ENCODE results near the gene BLACAT1.

DNA sequence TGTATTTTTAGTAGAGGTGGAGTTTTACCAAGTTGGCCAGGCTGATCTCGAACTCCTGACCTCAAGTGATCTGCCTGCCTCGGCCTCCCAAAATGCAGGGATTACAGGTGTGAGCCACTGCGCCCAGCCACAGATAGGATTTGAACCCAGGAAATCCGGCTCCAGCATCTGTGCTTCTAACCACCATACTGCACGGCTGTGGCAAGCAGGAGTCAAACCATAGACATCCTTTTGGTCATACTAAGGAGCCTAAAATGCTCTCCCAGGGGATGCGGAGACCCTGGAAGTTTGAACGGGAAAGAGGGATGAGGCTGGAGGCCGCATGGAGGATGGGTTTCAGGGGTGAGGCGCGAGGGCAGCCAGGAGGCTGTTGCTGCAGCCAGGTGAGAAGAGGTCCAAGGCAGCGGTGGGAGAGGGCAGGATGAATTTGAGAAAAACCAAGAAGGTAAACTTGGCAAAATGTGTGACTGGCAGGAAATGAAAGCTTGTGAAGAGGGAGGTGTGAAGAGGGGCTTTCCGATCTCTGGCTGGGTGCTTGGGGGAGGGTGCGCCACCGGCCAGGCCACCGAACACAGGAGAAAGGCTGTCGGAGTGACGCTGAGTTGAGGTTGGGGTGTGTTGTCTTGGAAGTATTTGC is 24.6 kb upstream of the BLACAT1 start:
- TF ChIP-seq EP300 (conservative IDR thresholded peaks at IDR 0.05; ENCODE audit: poor library complexity, severe bottlenecking) (no peak), POLR2AphosphoS5 (IDR thresholded peaks at IDR 0.05) (no peak), EZH2 (IDR thresholded peaks at IDR 0.05; ENCODE audit: borderline replicate concordance, insufficient read depth, low read length, poor library complexity, severe bottlenecking) (no peak), SMC3 (conservative IDR thresholded peaks at IDR 0.05; ENCODE audit: poor library complexity) (no peak), MXI1 (conservative IDR thresholded peaks at IDR 0.05; ENCODE audit: poor library complexity, severe bottlenecking) (no peak), TAF1 (IDR thresholded peaks at IDR 0.05; ENCODE audit: low read depth) (no peak)
- TF ChIP-seq, protein P1, sequence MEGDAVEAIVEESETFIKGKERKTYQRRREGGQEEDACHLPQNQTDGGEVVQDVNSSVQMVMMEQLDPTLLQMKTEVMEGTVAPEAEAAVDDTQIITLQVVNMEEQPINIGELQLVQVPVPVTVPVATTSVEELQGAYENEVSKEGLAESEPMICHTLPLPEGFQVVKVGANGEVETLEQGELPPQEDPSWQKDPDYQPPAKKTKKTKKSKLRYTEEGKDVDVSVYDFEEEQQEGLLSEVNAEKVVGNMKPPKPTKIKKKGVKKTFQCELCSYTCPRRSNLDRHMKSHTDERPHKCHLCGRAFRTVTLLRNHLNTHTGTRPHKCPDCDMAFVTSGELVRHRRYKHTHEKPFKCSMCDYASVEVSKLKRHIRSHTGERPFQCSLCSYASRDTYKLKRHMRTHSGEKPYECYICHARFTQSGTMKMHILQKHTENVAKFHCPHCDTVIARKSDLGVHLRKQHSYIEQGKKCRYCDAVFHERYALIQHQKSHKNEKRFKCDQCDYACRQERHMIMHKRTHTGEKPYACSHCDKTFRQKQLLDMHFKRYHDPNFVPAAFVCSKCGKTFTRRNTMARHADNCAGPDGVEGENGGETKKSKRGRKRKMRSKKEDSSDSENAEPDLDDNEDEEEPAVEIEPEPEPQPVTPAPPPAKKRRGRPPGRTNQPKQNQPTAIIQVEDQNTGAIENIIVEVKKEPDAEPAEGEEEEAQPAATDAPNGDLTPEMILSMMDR (IDR thresholded peaks at IDR 0.05; ENCODE audit: poor library complexity, severe bottlenecking): no peak
- TF ChIP-seq, protein P2, sequence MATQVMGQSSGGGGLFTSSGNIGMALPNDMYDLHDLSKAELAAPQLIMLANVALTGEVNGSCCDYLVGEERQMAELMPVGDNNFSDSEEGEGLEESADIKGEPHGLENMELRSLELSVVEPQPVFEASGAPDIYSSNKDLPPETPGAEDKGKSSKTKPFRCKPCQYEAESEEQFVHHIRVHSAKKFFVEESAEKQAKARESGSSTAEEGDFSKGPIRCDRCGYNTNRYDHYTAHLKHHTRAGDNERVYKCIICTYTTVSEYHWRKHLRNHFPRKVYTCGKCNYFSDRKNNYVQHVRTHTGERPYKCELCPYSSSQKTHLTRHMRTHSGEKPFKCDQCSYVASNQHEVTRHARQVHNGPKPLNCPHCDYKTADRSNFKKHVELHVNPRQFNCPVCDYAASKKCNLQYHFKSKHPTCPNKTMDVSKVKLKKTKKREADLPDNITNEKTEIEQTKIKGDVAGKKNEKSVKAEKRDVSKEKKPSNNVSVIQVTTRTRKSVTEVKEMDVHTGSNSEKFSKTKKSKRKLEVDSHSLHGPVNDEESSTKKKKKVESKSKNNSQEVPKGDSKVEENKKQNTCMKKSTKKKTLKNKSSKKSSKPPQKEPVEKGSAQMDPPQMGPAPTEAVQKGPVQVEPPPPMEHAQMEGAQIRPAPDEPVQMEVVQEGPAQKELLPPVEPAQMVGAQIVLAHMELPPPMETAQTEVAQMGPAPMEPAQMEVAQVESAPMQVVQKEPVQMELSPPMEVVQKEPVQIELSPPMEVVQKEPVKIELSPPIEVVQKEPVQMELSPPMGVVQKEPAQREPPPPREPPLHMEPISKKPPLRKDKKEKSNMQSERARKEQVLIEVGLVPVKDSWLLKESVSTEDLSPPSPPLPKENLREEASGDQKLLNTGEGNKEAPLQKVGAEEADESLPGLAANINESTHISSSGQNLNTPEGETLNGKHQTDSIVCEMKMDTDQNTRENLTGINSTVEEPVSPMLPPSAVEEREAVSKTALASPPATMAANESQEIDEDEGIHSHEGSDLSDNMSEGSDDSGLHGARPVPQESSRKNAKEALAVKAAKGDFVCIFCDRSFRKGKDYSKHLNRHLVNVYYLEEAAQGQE (IDR thresholded peaks at IDR 0.05; ENCODE audit: borderline replicate concordance): no peak
